Right cardiac atrium (tissue), 5 donors: Measurements from ENCODE around the gene ST8SIA1. TPM values are rescaled to one million over a fixed set of nuclear protein-coding genes. Genes with fewer than 3 reads are reported as not detected.
A peak's percentile ranks its signal among the peaks of the same experiment; 100 is the strongest.

Experiments used
- ATAC-seq, 2 donors: fragments of 200-7000 bp; cut with Tn5 transposase; one replicate each; pipeline versions ENCODE4 v1.8.0 to v1.9.1; 2020; ENCODE audit warnings: moderate library complexity in 2 of 2, mild to moderate bottlenecking in 1 of 2
- DNase-seq, 3 donors: peaks; one replicate each; pipeline ENCODE4 v3.0.0-alpha.2; 2020
- H3K27ac ChIP-seq: one replicate; pipeline ENCODE4 v1.5.1; 2013; ENCODE audit warnings: mild to moderate bottlenecking, low read length, control low read depth, moderate library complexity
- H3K27me3 ChIP-seq: one replicate; pipeline ENCODE4 v1.6.1; 2013; ENCODE audit not compliant: control insufficient read depth, insufficient read depth
- H3K4me1 ChIP-seq: one replicate; pipeline ENCODE4 v1.6.1; 2013; ENCODE audit warnings: low read length; ENCODE audit not compliant: control insufficient read depth, insufficient read depth
- H3K4me3 ChIP-seq: one replicate; pipeline ENCODE4 v1.5.1; 2013; ENCODE audit warnings: low read length, control low read depth
- H3K9me3 ChIP-seq: one replicate; pipeline ENCODE4 v1.6.1; 2013; ENCODE audit warnings: low read length; ENCODE audit not compliant: control insufficient read depth
- WGBS: extraction: QIAGEN DNeasy Blood & Tissue Kit; methylation state at CpG from one replicate; pipeline ENCODE4 v1.1.7; 2013; 5-methylcytosine and 5-hydroxymethylcytosine counted together
- intact Hi-C, 4 donors: fragments of 100-400 bp; cut with DNase I; formaldehyde crosslinking; loops; one replicate each; pipeline versions ENCODE4 v1.11.0 to v1.14.0; 2022 to 2023
- polyA plus RNA-seq: library from polyadenylated mRNA; stranded (reverse); fragments of 200-250 nt; gene quantifications from one replicate; pipeline ENCODE4 v1.2.3, GENCODE V29; 2013
- total RNA-seq, 4 donors: library from RNA; stranded (reverse); fragmentation: NEBNext Ultra II Directional; extraction: Animal tissue kit (Norgen Biotek cat#: 25700); gene quantifications; one replicate each; pipeline ENCODE4 v1.2.1, GENCODE V29; 2021
- donor health status: healthy with polysubstance abuse.
- donor health status: DM: no; HTN: yes; CAD: no.
- donor health status: DM: no; HTN: no; CAD: no.
- donor health status: DM: no; HTN: yes; CAD: no; lungs with severe emphysema.
- donor health status: DM: yes; HTN: yes; CAD: no.

Gene ST8SIA1
- total and polyA plus RNA-seq, 5 donors = 3.0 to 9.6 (median 6.3) TPM

GRCh38 chr12:22283006-22283506, 51.5 kb downstream of the ST8SIA1 start:
- intact Hi-C loops = no loop called here
- Histone ChIP-seq H3K4me1 (peaks cover 1% of the 10 kb centered on the region), H3K4me3 (no peak overlapping the region), H3K27me3 (no peaks in the 10 kb centered on the region), H3K9me3 (no peaks in the 10 kb centered on the region), H3K27ac (peak overlapping the region; percentile 25)
- DNase-seq (no peak), ATAC-seq (peak; percentile 28 to 83)
- 39% methylated on average over 3 of the region's 3 CpGs for WGBS

GRCh38 chr12:22282283-22282682, 52.2 kb downstream of the ST8SIA1 start:
- intact Hi-C loops = no loop called here

GRCh38 chr12:22276867-22277266, 57.6 kb downstream of the ST8SIA1 start:
- WGBS = 66% methylated on average over 3 of the region's 3 CpGs
- H3K4me3 ChIP-seq = no peak overlapping the region
- no peak for ATAC-seq
- H3K27ac ChIP-seq = no peak overlapping the region
- H3K9me3 ChIP-seq = no peaks in the 10 kb centered on the region
- H3K27me3 ChIP-seq = no peaks in the 10 kb centered on the region
- DNase-seq = no peak
- no peaks in the 10 kb centered on the region for H3K4me1 ChIP-seq
- intact Hi-C loops = no loop called here

More at GRCh38 chr12:22282283-22282682, 52.2 kb downstream of the ST8SIA1 start:
- Histone ChIP-seq H3K27ac (peak overlapping the region; percentile 95), H3K4me1 (peaks cover 1% of the 10 kb centered on the region), H3K4me3 (no peak overlapping the region), H3K27me3 (no peaks in the 10 kb centered on the region), H3K9me3 (no peaks in the 10 kb centered on the region)
- ATAC-seq (peak in 1 of 2 donors; percentile 77), DNase-seq (no peak)
- 66% methylated on average over 6 of the region's 6 CpGs for WGBS

GRCh38 chr12:22276313-22276712, 58.2 kb downstream of the ST8SIA1 start:
- Histone ChIP-seq H3K4me1 (no peaks in the 10 kb centered on the region), H3K27ac (peak overlapping the region; percentile 96), H3K27me3 (no peaks in the 10 kb centered on the region), H3K4me3 (no peak overlapping the region), H3K9me3 (no peaks in the 10 kb centered on the region)
- peak in 1 of 3 donors; percentile 41 for DNase-seq
- intact Hi-C loops = no loop called here
- peak in 1 of 2 donors; percentile 9 for ATAC-seq
- 61% methylated on average over 5 of the region's 5 CpGs for WGBS

GRCh38 chr12:22275843-22276242, 58.7 kb downstream of the ST8SIA1 start:
- Histone ChIP-seq H3K4me3 (no peak overlapping the region), H3K4me1 (peaks cover under 1% of the 10 kb centered on the region), H3K9me3 (no peaks in the 10 kb centered on the region), H3K27ac (no peak overlapping the region), H3K27me3 (no peaks in the 10 kb centered on the region)
- peak; percentile 92 to 96 (median 93) for DNase-seq
- peak; percentile 98 to 99 for ATAC-seq
- intact Hi-C loops = no loop called here
- 60% methylated on average over 2 of the region's 2 CpGs for WGBS

GRCh38 chr12:22272335-22273151, 62.0 kb downstream of the ST8SIA1 start:
- no peaks in the 10 kb centered on the region for H3K9me3 ChIP-seq
- peak overlapping the region; percentile 7 for H3K27ac ChIP-seq
- no peak for DNase-seq
- H3K4me3 ChIP-seq = no peak overlapping the region
- 51% methylated on average over 11 of the region's 11 CpGs for WGBS
- intact Hi-C loops = no loop called here
- H3K4me1 ChIP-seq = peaks cover 1% of the 10 kb centered on the region
- H3K27me3 ChIP-seq = no peaks in the 10 kb centered on the region
- ATAC-seq = no peak

GRCh38 chr12:22271023-22271422, 63.5 kb downstream of the ST8SIA1 start:
- Histone ChIP-seq H3K9me3 (no peaks in the 10 kb centered on the region), H3K4me3 (no peak overlapping the region), H3K27me3 (no peaks in the 10 kb centered on the region), H3K4me1 (peaks cover 1% of the 10 kb centered on the region), H3K27ac (no peak overlapping the region)
- 64% methylated on average over 2 of the region's 2 CpGs for WGBS
- ATAC-seq (no peak), DNase-seq (no peak)
- intact Hi-C loops = no loop called here

GRCh38 chr12:22268973-22269372, 65.5 kb downstream of the ST8SIA1 start:
- Histone ChIP-seq H3K27ac (no peak overlapping the region), H3K4me1 (peaks cover 1% of the 10 kb centered on the region), H3K9me3 (no peaks in the 10 kb centered on the region), H3K27me3 (no peaks in the 10 kb centered on the region), H3K4me3 (no peak overlapping the region)
- ATAC-seq (no peak), DNase-seq (no peak)
- intact Hi-C loops = no loop called here

GRCh38 chr12:22268406-22268805, 66.1 kb downstream of the ST8SIA1 start:
- no peaks in the 10 kb centered on the region for H3K27me3 ChIP-seq
- no peaks in the 10 kb centered on the region for H3K9me3 ChIP-seq
- no peak overlapping the region for H3K4me3 ChIP-seq
- no peak overlapping the region for H3K27ac ChIP-seq
- intact Hi-C loops = no loop called here
- ATAC-seq (no peak), DNase-seq (no peak)
- peaks cover 1% of the 10 kb centered on the region for H3K4me1 ChIP-seq
- WGBS = 51% methylated on average over 8 of the region's 8 CpGs

GRCh38 chr12:22266101-22266500, 68.4 kb downstream of the ST8SIA1 start:
- Histone ChIP-seq H3K4me3 (no peak overlapping the region), H3K9me3 (no peaks in the 10 kb centered on the region), H3K4me1 (peaks cover 1% of the 10 kb centered on the region), H3K27ac (no peak overlapping the region), H3K27me3 (no peaks in the 10 kb centered on the region)
- intact Hi-C loops = no loop called here
- 90% methylated on average over 5 of the region's 5 CpGs for WGBS
- no peak for DNase-seq
- no peak for ATAC-seq

- no peak for DNase-seq
- no peak for ATAC-seq
- H3K27me3 ChIP-seq = no peaks in the 10 kb centered on the region
- 84% methylated on average over 5 of the region's 5 CpGs for WGBS
- H3K27ac ChIP-seq = no peak overlapping the region
- H3K4me1 ChIP-seq = no peaks in the 10 kb centered on the region
- H3K9me3 ChIP-seq = no peaks in the 10 kb centered on the region
- intact Hi-C loops = no loop called here
- no peak overlapping the region for H3K4me3 ChIP-seq
Measured at GRCh38 chr12:22264380-22264779, 70.1 kb downstream of the ST8SIA1 start.
